ENCODE data around the gene PTPN23. TPM values are rescaled to one million over a fixed set of nuclear protein-coding genes. Genes with fewer than 3 reads are reported as not detected.
A peak's percentile ranks its signal among the peaks of the same experiment; 100 is the strongest.

The PTPN23 gene
- total RNA-seq, 1 donor from 2014 or later, result 56.7 TPM

DNA sequence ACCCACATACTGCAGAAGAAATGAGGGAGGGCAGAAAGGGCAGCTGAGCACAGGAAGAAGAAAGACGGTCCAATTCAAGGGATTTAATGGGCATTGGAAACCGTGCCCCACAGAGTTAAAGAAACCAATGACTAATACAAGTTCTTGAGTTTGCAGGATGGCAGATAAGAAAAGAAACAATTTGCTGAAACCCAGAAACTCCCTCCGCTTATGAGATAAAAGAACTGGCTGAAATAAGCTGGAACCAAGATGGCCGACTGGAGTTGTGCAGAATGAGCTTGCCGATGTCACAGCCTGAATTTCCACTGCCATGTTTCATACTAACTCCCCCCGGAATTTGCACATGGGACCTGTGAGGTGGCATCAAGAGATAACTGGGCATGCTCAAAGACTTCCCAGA lies 47.8 kb downstream of the PTPN23 start:
- TF ChIP-seq CTCF (IDR thresholded peaks at IDR 0.05; ENCODE audit: unreplicated experiment), result no peak
- no peak for DNase-seq (ENCODE audit: low spot score in 2 of 2, unreplicated experiment in 2 of 2)
- no peaks in the 10 kb centered on the region for H3K9me3 Mint-ChIP-seq
- no peak overlapping the region for H3K27ac Mint-ChIP-seq
- H3K27me3 Mint-ChIP-seq (ENCODE audit: low read depth), result no peaks in the 10 kb centered on the region
- H3K36me3 Mint-ChIP-seq, result peaks cover 18% of the 10 kb centered on the region
- H3K4me1 Mint-ChIP-seq, result peaks cover 2% of the 10 kb centered on the region
- no peak overlapping the region for H3K4me3 Mint-ChIP-seq

DNA sequence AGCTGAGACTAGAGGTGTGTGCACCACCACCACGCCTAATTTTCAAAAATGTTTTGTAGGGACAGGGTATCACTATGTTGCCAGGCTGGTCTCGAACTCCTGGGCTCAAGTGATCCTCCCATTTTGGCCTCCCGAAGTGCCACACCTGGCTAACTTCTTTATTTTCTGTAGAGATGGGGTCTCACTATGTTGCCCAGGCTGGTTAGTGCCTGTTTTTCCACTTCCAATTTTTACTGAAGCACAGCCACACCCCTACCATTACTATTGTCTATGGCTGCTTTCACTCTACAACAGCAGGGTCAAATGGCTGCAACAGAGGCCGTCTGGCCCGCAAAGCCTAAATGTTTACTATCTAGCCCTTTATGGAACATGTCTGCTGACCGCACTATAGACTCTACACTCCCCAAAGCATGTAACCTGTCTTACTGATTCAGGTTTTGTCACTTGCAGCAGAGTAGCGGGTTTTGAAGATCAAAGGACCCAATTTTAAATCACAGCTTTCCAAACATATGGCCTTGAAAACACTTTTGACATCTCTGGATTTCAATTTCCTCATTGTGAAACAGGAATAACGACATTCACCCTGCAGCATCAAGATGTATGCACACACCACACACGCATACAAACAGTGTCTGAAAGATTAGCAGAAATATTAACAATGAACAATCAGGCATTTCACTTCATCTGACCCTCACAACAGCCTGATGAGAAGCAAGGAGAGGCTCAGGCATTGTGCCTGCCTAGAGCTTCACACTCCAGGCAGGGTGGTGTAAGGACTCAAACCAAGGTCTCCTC lies 48.9 kb downstream of the PTPN23 start:
- no peak overlapping the region for H3K4me3 Mint-ChIP-seq
- H3K27ac Mint-ChIP-seq, result no peak overlapping the region
- no peak for TF ChIP-seq CTCF (IDR thresholded peaks at IDR 0.05; ENCODE audit: unreplicated experiment)

GRCh38 chr3:47430606-47431005 lies 49.8 kb downstream of the PTPN23 start:
- Mint-ChIP-seq H3K9me3 (no peaks in the 10 kb centered on the region), H3K4me3 (no peak overlapping the region), H3K27ac (no peak overlapping the region), H3K27me3 (ENCODE audit: low read depth) (no peaks in the 10 kb centered on the region), H3K36me3 (peaks cover 25% of the 10 kb centered on the region), H3K4me1 (peaks cover 2% of the 10 kb centered on the region)
- no peak for TF ChIP-seq CTCF (IDR thresholded peaks at IDR 0.05; ENCODE audit: unreplicated experiment)
- DNase-seq (ENCODE audit: low spot score in 2 of 2, unreplicated experiment in 2 of 2), result no peak

More for the DNA sequence above, 48.9 kb downstream of the PTPN23 start:
- peaks cover 24% of the 10 kb centered on the region for H3K36me3 Mint-ChIP-seq
- peak in 1 of 2 experiments; percentile 22 for DNase-seq (ENCODE audit: low spot score in 2 of 2, unreplicated experiment in 2 of 2)
- peaks cover 2% of the 10 kb centered on the region for H3K4me1 Mint-ChIP-seq
- no peaks in the 10 kb centered on the region for H3K27me3 Mint-ChIP-seq (ENCODE audit: low read depth)
- no peaks in the 10 kb centered on the region for H3K9me3 Mint-ChIP-seq

GRCh38 chr3:47431225-47431624 lies 50.4 kb downstream of the PTPN23 start:
- Mint-ChIP-seq H3K9me3 (no peaks in the 10 kb centered on the region), H3K4me3 (no peak overlapping the region), H3K36me3 (peaks cover 25% of the 10 kb centered on the region), H3K27me3 (ENCODE audit: low read depth) (no peaks in the 10 kb centered on the region), H3K4me1 (peaks cover 2% of the 10 kb centered on the region), H3K27ac (no peak overlapping the region)
- TF ChIP-seq CTCF (IDR thresholded peaks at IDR 0.05; ENCODE audit: unreplicated experiment), result no peak
- DNase-seq (ENCODE audit: low spot score in 2 of 2, unreplicated experiment in 2 of 2), result no peak

DNA sequence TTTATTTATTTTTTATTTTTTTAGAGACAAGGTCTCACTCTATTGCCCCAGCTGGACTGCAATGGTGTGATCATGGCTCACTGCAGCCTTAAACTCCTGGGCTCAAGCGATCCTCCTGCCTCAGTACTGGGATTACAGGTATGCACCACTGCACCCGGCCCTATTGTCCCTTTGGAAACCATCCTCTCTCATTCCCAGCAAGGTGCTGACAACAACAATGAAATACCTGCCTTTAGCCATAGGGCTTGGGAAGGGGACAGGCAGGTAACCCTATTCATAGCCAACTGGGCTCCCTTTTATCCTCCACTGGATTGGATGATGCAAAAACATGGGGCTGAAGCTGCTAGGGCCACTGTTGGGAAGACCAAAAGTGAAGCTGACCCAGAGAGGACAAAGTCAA lies 51.9 kb downstream of the PTPN23 start:
- Mint-ChIP-seq H3K27ac (no peak overlapping the region), H3K4me1 (peaks cover 2% of the 10 kb centered on the region), H3K36me3 (peaks cover 27% of the 10 kb centered on the region), H3K4me3 (no peak overlapping the region), H3K27me3 (ENCODE audit: low read depth) (no peaks in the 10 kb centered on the region), H3K9me3 (peaks cover under 1% of the 10 kb centered on the region)
- no peak for DNase-seq (ENCODE audit: low spot score in 2 of 2, unreplicated experiment in 2 of 2)
- TF ChIP-seq CTCF (IDR thresholded peaks at IDR 0.05; ENCODE audit: unreplicated experiment), result no peak

All from mesothelial cell of epicardium (in vitro differentiated cells).